NCI-H2107 treated with DMSO at 0.1 percent for 48 hours (cell line): Measurements from ENCODE around the gene ZNF268.
"Not testable (repeated sequence)": the region's sequence is repeated elsewhere in the genome, so short reads cannot be mapped to it uniquely, and the experiment has no call there.

Experiments used
- DNase-seq: peaks from one replicate; lab custom pipeline; 2025; ENCODE audit not compliant: unreplicated experiment; lab: John Stamatoyannopoulos, UW

ZNF268 gene

DNA sequence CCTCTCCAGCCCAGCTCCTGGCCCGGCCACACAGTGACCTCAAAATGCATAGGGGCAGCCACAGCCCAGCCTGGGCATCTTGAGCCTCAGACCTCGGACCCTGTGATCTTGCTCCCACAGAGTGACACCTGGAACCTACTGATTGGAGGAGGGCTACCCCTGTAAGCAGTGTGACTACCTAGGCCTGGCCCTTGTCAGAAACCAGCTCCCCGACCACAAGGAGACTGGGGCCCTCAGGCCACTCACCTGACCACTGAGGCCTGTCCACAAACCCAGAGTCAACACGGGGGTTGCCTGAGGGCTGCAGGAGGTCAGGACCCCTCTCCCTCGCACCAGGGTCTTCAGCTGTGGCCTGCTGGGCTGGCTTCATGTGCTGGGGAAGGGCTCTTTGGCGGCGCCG is 45.4 kb downstream of the ZNF268 start:
- DNase-seq, result no peak

DNA sequence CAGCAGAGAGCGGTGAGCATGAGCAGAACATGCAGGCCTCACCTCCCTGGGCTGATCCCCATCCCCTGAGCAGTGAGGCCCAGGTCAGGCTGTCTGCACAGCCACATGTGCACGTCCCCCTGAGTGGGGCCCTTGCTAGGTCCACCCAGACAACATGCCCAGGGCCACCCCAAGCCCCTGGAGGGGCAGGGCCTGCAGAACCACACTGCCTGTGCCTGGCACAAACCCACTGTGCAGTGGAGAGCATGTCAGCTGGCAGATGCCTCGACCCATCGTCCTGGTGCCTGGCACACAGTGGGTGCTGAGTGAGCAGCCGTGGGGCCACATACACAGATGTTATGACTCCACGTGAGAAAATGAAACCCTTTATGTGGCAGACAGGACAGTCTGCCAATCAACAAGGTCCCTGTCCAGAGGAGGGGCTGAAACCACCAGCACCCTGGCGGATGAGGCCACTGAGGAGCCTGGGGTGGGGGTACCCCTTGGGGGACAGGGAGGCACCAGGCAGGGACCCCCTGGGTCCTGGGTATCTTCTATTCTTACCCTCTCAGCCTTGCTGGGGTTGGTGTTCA is 46.1 kb downstream of the ZNF268 start:
- no peak for DNase-seq

DNA sequence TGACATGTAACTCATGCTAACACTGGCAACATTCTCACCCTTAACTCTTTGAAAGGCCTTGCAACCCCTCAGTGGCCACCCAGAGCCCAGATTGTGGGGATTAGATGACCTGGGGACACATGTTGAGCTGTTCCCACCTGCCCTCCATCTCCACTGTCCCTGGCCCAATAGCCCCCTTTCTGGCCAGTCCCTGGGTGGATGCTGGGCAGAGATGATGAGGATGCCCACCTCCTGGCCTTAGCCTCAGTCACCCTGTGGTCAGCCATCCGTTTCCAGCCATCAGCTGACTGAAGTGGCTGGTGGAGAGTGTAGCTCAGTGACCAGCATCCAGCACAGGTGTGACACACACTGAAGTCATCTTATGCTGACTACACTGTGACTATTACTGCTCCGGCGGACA is 49.7 kb downstream of the ZNF268 start:
- DNase-seq, result no peak

DNA sequence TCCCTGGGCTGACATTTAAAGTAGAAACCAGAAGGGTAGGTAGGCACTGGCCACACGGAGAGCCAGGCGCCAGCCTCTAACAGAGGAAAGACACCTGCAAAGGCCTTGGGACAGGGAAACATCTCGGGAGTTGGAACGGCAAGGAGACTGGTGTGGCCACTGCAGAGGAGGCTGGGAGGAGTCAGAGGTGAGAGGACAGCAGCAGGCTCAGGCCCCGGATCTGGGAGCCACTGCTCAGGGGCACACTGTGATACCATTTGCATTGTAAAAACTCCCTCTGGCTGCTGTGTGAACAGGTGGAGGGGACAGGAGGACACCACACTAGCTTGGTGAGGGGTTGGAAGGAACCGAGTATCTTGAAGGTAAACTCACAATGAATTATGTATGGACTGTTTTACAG is 51.7 kb downstream of the ZNF268 start:
- no peak for DNase-seq

DNA sequence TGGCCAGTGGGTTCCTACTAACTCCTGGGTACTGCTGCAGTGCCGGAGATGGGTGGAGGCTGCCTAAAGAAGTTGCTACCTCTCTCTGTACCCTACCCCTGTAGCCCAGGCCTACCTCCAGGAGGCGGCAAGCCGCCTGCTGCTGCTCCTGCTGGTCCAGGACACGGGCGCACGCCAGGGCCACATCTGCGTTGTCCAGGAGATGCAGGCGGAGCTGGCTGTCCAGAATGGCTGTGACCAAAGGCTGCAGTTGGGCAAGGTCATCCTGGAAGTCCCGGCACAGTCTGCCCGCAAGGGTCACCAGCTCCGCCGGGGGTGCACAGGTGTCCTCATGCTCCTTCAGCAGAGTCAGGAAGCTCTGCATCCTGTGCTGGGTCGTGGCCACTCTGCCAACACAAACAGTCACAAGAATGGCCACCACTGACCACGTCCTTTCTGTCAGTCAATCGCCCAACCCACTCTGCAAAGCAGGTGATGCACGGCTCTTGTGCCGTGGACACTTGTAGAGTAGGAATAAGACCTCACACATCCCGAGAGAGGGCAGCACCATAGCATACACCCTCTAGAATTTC is 52.8 kb downstream of the ZNF268 start:
- no peak for DNase-seq

DNA sequence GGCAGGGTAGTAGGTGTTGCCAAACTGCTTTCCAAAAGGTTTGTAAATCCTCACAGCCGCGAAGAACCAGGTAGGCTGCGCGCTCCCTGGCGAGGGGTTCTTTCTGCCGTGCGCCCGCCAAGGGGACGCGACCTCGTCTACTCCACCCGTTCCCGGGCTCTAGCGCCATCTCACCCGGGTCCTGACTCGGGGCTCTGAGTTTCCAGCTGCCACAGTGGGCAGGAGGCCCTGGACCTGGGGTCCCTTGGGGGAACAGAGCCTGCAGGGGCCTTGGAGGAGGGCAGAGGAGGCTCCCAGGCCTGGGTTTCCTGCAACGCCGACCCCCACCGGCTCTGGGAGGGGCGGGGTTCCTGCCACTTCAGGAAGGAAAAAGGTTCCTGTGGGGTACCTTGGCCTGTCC is 53.7 kb downstream of the ZNF268 start:
- no peak for DNase-seq

DNA sequence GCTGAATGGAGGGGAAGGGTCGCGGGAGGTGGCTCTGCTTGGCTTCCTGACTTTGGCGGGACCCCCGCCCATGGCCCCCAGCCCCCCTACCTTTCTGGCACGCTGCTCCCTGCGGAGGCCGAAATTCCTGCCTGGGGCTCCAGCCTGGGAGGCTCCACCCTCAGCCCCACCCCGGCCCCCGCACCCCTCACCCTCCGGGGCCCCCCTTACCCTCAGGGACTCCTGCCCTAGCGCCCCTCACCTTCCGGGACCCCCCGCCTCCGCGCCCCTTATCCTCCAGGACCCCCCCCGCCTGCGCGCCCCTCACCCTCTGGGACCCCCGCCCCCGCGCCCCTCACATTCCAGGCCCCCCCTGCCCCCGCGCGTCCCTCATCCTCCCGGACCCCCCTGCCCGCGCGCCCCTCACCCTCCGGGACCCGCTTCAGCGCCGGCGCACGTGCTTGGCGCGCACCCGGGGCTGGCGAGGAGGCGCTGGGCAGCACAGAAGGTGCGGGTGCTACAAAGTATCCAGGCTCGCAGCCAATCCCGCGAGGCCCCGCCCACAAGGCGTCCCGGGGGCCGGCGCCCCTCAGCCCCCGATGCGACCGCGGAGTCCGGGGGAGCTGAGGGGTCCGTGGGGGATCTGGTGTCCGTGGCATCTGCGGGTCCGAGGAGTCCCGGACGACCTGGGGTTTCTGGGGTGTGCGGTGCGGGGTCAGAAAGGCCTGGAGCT is 54.3 kb downstream of the ZNF268 start, which contains the start of gene ANHX:
Gene ANHX, minus strand, starts transcription at position 477 of the 712 bp plus-strand sequence. CDS start 1,521 bp downstream, outside the sequence.
- no peak for DNase-seq

GRCh38 chr12:133236144-133236543 is 54.8 kb downstream of the ZNF268 start:
- DNase-seq, result no peak

- DNase-seq, result no peak
These were observed 55.3 kb downstream of the ZNF268 start for GRCh38 chr12:133236556-133236955.

GRCh38 chr12:133251732-133252131 is 70.4 kb downstream of the ZNF268 start:
- DNase-seq, result no peak

DNA sequence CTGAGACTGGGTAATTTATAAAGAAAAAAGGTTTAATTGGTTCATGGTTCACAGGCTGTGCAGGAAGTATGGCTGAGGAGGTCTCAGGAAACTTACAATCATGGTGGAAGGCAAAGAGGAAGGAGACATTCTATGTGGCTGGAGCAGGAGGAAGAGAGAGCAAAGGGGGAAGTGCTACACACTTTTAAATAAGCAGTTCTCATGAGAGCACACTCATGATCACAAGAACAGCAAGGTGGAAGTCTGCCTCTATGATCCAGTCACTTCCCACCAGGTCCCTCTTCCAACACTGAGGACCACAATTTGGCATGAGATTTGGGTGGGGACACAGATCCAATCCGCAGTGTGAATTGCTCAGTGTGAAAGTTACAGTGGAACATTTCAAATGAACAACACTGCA is 74.5 kb downstream of the ZNF268 start:
- not testable (repeated sequence) for DNase-seq

- DNase-seq, result no peak
These were observed 75.0 kb downstream of the ZNF268 start for GRCh38 chr12:133256321-133256720.

- DNase-seq, result no peak
These were observed 82.9 kb downstream of the ZNF268 start for GRCh38 chr12:133264173-133264572.
